ENCODE measurements around the gene SMPD1. TPM values are rescaled to one million over a fixed set of nuclear protein-coding genes. Genes with fewer than 3 reads are reported as not detected.
A peak's percentile ranks its signal among the peaks of the same experiment; 100 is the strongest.
"Not testable (repeated sequence)": the region's sequence is repeated elsewhere in the genome, so short reads cannot be mapped to it uniquely, and the experiment has no call there.

The SMPD1 gene
- total RNA-seq, 1 donor from 2014 or later, result 27.8 TPM

DNA sequence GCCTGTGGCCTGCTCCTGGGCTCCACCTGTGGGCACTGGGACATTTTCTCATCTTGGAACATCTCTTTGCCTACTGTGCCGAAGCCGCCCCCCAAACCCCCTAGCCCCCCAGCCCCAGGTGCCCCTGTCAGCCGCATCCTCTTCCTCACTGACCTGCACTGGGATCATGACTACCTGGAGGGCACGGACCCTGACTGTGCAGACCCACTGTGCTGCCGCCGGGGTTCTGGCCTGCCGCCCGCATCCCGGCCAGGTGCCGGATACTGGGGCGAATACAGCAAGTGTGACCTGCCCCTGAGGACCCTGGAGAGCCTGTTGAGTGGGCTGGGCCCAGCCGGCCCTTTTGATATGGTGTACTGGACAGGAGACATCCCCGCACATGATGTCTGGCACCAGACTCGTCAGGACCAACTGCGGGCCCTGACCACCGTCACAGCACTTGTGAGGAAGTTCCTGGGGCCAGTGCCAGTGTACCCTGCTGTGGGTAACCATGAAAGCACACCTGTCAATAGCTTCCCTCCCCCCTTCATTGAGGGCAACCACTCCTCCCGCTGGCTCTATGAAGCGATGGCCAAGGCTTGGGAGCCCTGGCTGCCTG is 1.4 kb downstream of the SMPD1 start:
- Mint-ChIP-seq H3K27me3 (no peaks in the 10 kb centered on the region), H3K27ac (no peak overlapping the region), H3K4me3 (ENCODE audit: low read depth) (peak overlapping the region; percentile 85), H3K9me3 (ENCODE audit: low read depth) (no peaks in the 10 kb centered on the region), H3K36me3 (ENCODE audit: insufficient read depth) (peaks cover 3% of the 10 kb centered on the region), H3K4me1 (ENCODE audit: low read depth) (peaks cover 22% of the 10 kb centered on the region)
- no peak for DNase-seq (ENCODE audit: low spot score, unreplicated experiment)
- TF ChIP-seq, protein P1, sequence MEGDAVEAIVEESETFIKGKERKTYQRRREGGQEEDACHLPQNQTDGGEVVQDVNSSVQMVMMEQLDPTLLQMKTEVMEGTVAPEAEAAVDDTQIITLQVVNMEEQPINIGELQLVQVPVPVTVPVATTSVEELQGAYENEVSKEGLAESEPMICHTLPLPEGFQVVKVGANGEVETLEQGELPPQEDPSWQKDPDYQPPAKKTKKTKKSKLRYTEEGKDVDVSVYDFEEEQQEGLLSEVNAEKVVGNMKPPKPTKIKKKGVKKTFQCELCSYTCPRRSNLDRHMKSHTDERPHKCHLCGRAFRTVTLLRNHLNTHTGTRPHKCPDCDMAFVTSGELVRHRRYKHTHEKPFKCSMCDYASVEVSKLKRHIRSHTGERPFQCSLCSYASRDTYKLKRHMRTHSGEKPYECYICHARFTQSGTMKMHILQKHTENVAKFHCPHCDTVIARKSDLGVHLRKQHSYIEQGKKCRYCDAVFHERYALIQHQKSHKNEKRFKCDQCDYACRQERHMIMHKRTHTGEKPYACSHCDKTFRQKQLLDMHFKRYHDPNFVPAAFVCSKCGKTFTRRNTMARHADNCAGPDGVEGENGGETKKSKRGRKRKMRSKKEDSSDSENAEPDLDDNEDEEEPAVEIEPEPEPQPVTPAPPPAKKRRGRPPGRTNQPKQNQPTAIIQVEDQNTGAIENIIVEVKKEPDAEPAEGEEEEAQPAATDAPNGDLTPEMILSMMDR (IDR thresholded peaks at IDR 0.05; ENCODE audit: unreplicated experiment), result no peak

- peaks cover 22% of the 10 kb centered on the region for H3K4me1 Mint-ChIP-seq (ENCODE audit: low read depth)
- not testable (repeated sequence) for H3K27ac Mint-ChIP-seq
These were observed 2.0 kb downstream of the SMPD1 start for GRCh38 chr11:6392251-6392650.

DNA sequence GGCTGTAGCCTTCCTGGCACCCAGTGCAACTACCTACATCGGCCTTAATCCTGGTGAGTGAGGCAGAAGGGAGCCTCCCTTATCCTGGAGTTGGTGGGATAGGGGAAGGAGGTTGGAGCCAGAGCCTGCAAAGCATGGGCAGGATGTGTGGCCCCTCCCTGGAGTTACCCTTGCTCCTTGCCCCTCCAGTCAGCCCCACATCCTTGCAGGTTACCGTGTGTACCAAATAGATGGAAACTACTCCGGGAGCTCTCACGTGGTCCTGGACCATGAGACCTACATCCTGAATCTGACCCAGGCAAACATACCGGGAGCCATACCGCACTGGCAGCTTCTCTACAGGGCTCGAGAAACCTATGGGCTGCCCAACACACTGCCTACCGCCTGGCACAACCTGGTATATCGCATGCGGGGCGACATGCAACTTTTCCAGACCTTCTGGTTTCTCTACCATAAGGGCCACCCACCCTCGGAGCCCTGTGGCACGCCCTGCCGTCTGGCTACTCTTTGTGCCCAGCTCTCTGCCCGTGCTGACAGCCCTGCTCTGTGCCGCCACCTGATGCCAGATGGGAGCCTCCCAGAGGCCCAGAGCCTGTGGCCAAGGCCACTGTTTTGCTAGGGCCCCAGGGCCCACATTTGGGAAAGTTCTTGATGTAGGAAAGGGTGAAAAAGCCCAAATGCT is 3.9 kb downstream of the SMPD1 start:
- no peak for DNase-seq (ENCODE audit: low spot score, unreplicated experiment)

More at GRCh38 chr11:6392251-6392650, 2.0 kb downstream of the SMPD1 start:
- not testable (repeated sequence) for DNase-seq (ENCODE audit: low spot score, unreplicated experiment); H3K4me3 Mint-ChIP-seq (ENCODE audit: low read depth); H3K27me3 Mint-ChIP-seq; H3K36me3 Mint-ChIP-seq (ENCODE audit: insufficient read depth); H3K9me3 Mint-ChIP-seq (ENCODE audit: low read depth)

GRCh38 chr11:6395470-6396060 is 5.3 kb downstream of the SMPD1 start:
- Mint-ChIP-seq H3K4me3 (ENCODE audit: low read depth) (no peak overlapping the region), H3K36me3 (ENCODE audit: insufficient read depth) (peaks cover 5% of the 10 kb centered on the region), H3K27ac (no peak overlapping the region), H3K4me1 (ENCODE audit: low read depth) (peaks cover 7% of the 10 kb centered on the region), H3K27me3 (no peaks in the 10 kb centered on the region), H3K9me3 (ENCODE audit: low read depth) (no peaks in the 10 kb centered on the region)
- DNase-seq (ENCODE audit: low spot score, unreplicated experiment), result no peak
- TF ChIP-seq, protein P1 (IDR thresholded peaks at IDR 0.05; ENCODE audit: unreplicated experiment), result no peak

More for the DNA sequence above, 3.9 kb downstream of the SMPD1 start:
- H3K4me1 Mint-ChIP-seq (ENCODE audit: low read depth), result peaks cover 14% of the 10 kb centered on the region
- H3K4me3 Mint-ChIP-seq (ENCODE audit: low read depth), result no peak overlapping the region
- no peaks in the 10 kb centered on the region for H3K9me3 Mint-ChIP-seq (ENCODE audit: low read depth)
- TF ChIP-seq, protein P1 (IDR thresholded peaks at IDR 0.05; ENCODE audit: unreplicated experiment), result no peak
- H3K27ac Mint-ChIP-seq, result no peak overlapping the region
- H3K27me3 Mint-ChIP-seq, result no peaks in the 10 kb centered on the region
- H3K36me3 Mint-ChIP-seq (ENCODE audit: insufficient read depth), result peaks cover 5% of the 10 kb centered on the region

DNA sequence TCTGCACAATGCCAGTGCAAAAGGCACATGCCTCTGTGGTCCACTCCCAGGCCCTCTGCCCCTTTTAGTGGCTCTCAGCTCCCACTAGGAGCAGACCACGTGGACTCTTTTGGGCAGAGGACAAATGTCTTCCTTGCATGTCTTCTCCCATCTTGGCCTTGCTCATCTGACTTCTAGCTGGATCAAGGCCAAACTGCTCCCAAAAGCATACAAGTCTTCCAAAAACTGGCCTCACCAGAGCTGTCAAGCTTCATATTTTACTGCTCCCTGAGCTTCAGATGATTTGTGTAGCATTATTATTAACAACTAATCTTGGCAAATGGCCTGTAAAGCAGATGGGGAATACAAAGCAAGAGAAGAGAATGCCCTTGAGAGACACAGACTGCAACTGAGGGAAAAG is 6.9 kb downstream of the SMPD1 start:
- H3K9me3 Mint-ChIP-seq (ENCODE audit: low read depth), result no peaks in the 10 kb centered on the region
- DNase-seq (ENCODE audit: low spot score, unreplicated experiment), result no peak
- no peak overlapping the region for H3K4me3 Mint-ChIP-seq (ENCODE audit: low read depth)
- H3K27ac Mint-ChIP-seq, result no peak overlapping the region
- no peaks in the 10 kb centered on the region for H3K4me1 Mint-ChIP-seq (ENCODE audit: low read depth)
- peaks cover 7% of the 10 kb centered on the region for H3K36me3 Mint-ChIP-seq (ENCODE audit: insufficient read depth)
- H3K27me3 Mint-ChIP-seq, result no peaks in the 10 kb centered on the region
- TF ChIP-seq, protein P1 (IDR thresholded peaks at IDR 0.05; ENCODE audit: unreplicated experiment), result no peak

Measured in progenitor cell of endocrine pancreas (in vitro differentiated cells).